BJ (cell line): Measurements from ENCODE around the gene HOXC5. TPM values are rescaled to one million over a fixed set of nuclear protein-coding genes. Genes with fewer than 3 reads are reported as not detected.

Experiments
- CTCF ChIA-PET: fragments of 350-600 bp; formaldehyde crosslinking; extraction: SDS; loops from one replicate; lab custom pipeline; 2021; ENCODE audit warnings: antibody characterized with exemption, inconsistent platforms; lab: Yijun Ruan, JAX
- POLR2A ChIA-PET: fragments of 300-600 bp; sonication (Branson Sonifier 250); formaldehyde crosslinking; extraction: SDS; loops from one replicate; lab custom pipeline; 2021; ENCODE audit warnings: antibody characterized with exemption; lab: Charles Lee
- DNase-seq: peaks from one replicate; pipeline ENCODE4 v3.0.0-alpha.2; 2011; ENCODE audit warnings: low read depth
- H3K27me3 ChIP-seq: 2 replicates; pipeline ENCODE4 v1.6.0; 2011; ENCODE audit warnings: low read length; ENCODE audit not compliant: control insufficient read depth, insufficient read depth
- H3K36me3 ChIP-seq: 2 replicates; pipeline ENCODE4 v1.5.1; 2011; ENCODE audit warnings: low read length; ENCODE audit not compliant: control insufficient read depth, insufficient read depth
- H3K4me3 ChIP-seq: 2 replicates; pipeline ENCODE4 v1.5.1; 2011; ENCODE audit warnings: low read depth, mild to moderate bottlenecking, control low read depth, low read length
- CTCF ChIP-seq: IDR thresholded peaks from 2 replicates; pipeline ENCODE4 v1.5.1; 2011; ENCODE audit warnings: low read depth, mild to moderate bottlenecking, control low read depth, inconsistent platforms, low read length, moderate library complexity; ENCODE audit not compliant: insufficient read depth
- polyA plus RNA-seq: library from polyadenylated mRNA; depleted of rRNA; stranded (reverse); fragments of >200 nt; gene quantifications from 2 replicates; pipeline ENCODE4 v1.2.3, GENCODE V29; 2011

HOXC5 gene
- polyA plus RNA-seq, 1 experiment, result not detected

GRCh38 chr12:54053003-54053750, 20.3 kb downstream of the HOXC5 start:
- peak overlapping the region; percentile 9; the same call in 1 of the 2 replicates for H3K4me3 ChIP-seq

DNA sequence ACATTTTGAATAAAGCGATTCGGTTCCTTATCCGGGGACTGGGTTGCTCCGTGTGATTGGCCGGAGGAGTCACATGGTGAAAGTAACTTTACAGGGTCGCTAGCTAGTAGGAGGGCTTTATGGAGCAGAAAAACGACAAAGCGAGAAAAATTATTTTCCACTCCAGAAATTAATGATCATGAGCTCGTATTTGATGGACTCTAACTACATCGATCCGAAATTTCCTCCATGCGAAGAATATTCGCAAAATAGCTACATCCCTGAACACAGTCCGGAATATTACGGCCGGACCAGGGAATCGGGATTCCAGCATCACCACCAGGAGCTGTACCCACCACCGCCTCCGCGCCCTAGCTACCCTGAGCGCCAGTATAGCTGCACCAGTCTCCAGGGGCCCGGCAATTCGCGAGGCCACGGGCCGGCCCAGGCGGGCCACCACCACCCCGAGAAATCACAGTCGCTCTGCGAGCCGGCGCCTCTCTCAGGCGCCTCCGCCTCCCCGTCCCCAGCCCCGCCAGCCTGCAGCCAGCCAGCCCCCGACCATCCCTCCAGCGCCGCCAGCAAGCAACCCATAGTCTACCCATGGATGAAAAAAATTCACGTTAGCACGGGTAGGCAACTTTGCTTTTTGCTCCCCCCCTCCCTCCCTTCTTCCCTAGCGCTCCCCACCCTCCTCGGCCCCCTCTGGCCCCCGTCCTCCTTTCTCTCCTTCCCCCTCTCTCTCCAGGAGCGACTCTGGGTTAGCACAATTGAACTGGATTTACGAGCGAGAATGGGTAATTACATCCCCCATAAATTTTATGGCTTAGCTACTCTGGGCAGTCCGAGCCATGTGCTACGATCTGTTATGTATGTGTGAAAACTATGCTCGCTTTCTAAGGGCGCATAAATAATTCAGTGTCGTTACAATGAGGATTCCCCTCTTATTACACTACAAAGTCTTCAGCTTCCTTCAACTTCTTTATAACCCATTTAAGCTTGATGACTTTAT, 21.2 kb downstream of the HOXC5 start, which contains the start of gene HOXC4:
Gene HOXC4 (plus strand): TSS at position 85 of the 991 bp plus-strand sequence. CDS start 88 bp downstream, at position 173.
- no peaks in the 10 kb centered on the region for H3K36me3 ChIP-seq
- peak within 1 kb of the TSS; percentile 9 for H3K4me3 ChIP-seq
- H3K27me3 ChIP-seq, result peaks cover 21% of the 10 kb centered on the region
- ChIA-PET POLR2A (interaction anchor here (0.6 kb wide), 1 partner anchor 12 kb away, joined by 3 read pairs; no protein-coding TSS in a partner anchor), CTCF (interaction anchor here (4.4 kb wide), 1 partner anchor 22 kb away, joined by 15 read pairs; the partner anchor contains the start of gene HOXC5)
- DNase-seq, result no peak
- TF ChIP-seq CTCF, result no peak

More at GRCh38 chr12:54053003-54053750, 20.3 kb downstream of the HOXC5 start:
- DNase-seq, result no peak
- Histone ChIP-seq H3K27me3 (peaks cover 23% of the 10 kb centered on the region), H3K36me3 (no peaks in the 10 kb centered on the region)
- TF ChIP-seq CTCF, result no peak
- ChIA-PET POLR2A (no interaction called here), CTCF (interaction anchor here (0.9 to 4.4 kb wide), 4 partner anchors 8 to 68 kb away, joined by 3 to 15 read pairs (median 4); partner anchors contain the start of genes HOXC10 and HOXC5)

DNA sequence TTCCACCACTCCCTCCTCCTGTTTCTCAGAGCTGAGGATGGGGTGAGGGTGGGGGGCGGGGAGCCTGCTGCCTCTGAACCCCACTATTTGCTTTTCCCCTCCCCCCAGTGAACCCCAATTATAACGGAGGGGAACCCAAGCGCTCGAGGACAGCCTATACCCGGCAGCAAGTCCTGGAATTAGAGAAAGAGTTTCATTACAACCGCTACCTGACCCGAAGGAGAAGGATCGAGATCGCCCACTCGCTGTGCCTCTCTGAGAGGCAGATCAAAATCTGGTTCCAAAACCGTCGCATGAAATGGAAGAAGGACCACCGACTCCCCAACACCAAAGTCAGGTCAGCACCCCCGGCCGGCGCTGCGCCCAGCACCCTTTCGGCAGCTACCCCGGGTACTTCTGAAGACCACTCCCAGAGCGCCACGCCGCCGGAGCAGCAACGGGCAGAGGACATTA, 21.9 kb downstream of the HOXC5 start:
- H3K36me3 ChIP-seq, result no peaks in the 10 kb centered on the region
- peaks cover 21% of the 10 kb centered on the region for H3K27me3 ChIP-seq
- TF ChIP-seq CTCF, result no peak
- POLR2A ChIA-PET, result interaction anchor here (0.6 kb wide), 1 partner anchor 13 kb away, joined by 3 read pairs; no protein-coding TSS in a partner anchor
- DNase-seq, result no peak
- H3K4me3 ChIP-seq, result no peak overlapping the region
- CTCF ChIA-PET, result no interaction called here

- CTCF ChIA-PET, result no interaction called here
- H3K27me3 ChIP-seq, result peaks cover 17% of the 10 kb centered on the region
- DNase-seq, result no peak
- POLR2A ChIA-PET, result no interaction called here
- no peaks in the 10 kb centered on the region for H3K36me3 ChIP-seq
- no peak overlapping the region for H3K4me3 ChIP-seq
- TF ChIP-seq CTCF, result no peak
Measured at GRCh38 chr12:54055552-54055951, 22.7 kb downstream of the HOXC5 start.
